Mesenchymal stem cell (in vitro differentiated cells and primary cell): ENCODE results near the gene LGR5.

Source experiments
- DNase-seq: peaks from one replicate; pipeline ENCODE4 v3.0.0-alpha.2; 2013
- H2AFZ ChIP-seq: one replicate; pipeline ENCODE4 v1.6.1; 2013; ENCODE audit warnings: low read depth, mild to moderate bottlenecking, control low read depth, inconsistent platforms, low read length, moderate library complexity
- H2AK5ac ChIP-seq: 2 replicates; pipeline ENCODE4 v1.6.1; 2013; ENCODE audit warnings: low read length, moderate library complexity, mild to moderate bottlenecking, inconsistent platforms; ENCODE audit not compliant: severe bottlenecking
- H2BK120ac ChIP-seq: one replicate; pipeline ENCODE4 v1.6.1; 2013; ENCODE audit warnings: low read depth, mild to moderate bottlenecking, inconsistent platforms, low read length, moderate library complexity
- H2BK12ac ChIP-seq, 2 experiments: one replicate each; pipeline ENCODE4 v1.6.1; 2013; ENCODE audit warnings: inconsistent platforms in 2 of 2, low read length in 2 of 2, mild to moderate bottlenecking in 2 of 2, moderate library complexity in 2 of 2, control low read depth in 1 of 2
- H2BK15ac ChIP-seq: one replicate; pipeline ENCODE4 v1.6.1; 2013; ENCODE audit warnings: mild to moderate bottlenecking, low read depth, inconsistent platforms; ENCODE audit not compliant: poor library complexity, severe bottlenecking
- H2BK5ac ChIP-seq: 2 replicates; pipeline ENCODE4 v1.6.1; 2013; ENCODE audit warnings: low read depth, mild to moderate bottlenecking, low read length, control low read depth, inconsistent platforms; ENCODE audit not compliant: poor library complexity, severe bottlenecking
- H3K14ac ChIP-seq, 2 experiments: one replicate each; pipeline ENCODE4 v1.6.1; 2013; ENCODE audit warnings: inconsistent platforms in 2 of 2, low read length in 2 of 2, control low read depth in 1 of 2, mild to moderate bottlenecking in 1 of 2, moderate library complexity in 1 of 2
- H3K18ac ChIP-seq, 2 experiments: one replicate each; pipeline ENCODE4 v1.6.1; 2013; ENCODE audit warnings: inconsistent platforms in 2 of 2, low read length in 2 of 2, control low read depth in 1 of 2, low read depth in 1 of 2, mild to moderate bottlenecking in 1 of 2
- H3K23ac ChIP-seq, 2 experiments: one replicate each; pipeline ENCODE4 v1.6.1; 2013; ENCODE audit warnings: inconsistent platforms in 2 of 2, low read length in 2 of 2, mild to moderate bottlenecking in 2 of 2, moderate library complexity in 2 of 2, control low read depth in 1 of 2
- H3K27ac ChIP-seq: 2 replicates; pipeline ENCODE4 v1.5.1; 2013; ENCODE audit warnings: mild to moderate bottlenecking, moderate library complexity, low read length, control low read depth, inconsistent platforms; ENCODE audit not compliant: poor library complexity, severe bottlenecking
- H3K27me3 ChIP-seq, 2 experiments: 2 replicates each; pipeline versions ENCODE4 v1.6.1 to v1.7.0; 2013; ENCODE audit warnings: low read length in 2 of 2, mild to moderate bottlenecking in 2 of 2, moderate library complexity in 2 of 2, control low read depth in 1 of 2, inconsistent platforms in 1 of 2; ENCODE audit not compliant: control insufficient read depth in 1 of 2, insufficient read depth in 1 of 2
- H3K36me3 ChIP-seq, 2 experiments: 2 replicates each; pipeline versions ENCODE4 v1.6.1 to v1.7.0; 2013; ENCODE audit warnings: low read length in 2 of 2, control low read depth in 1 of 2, inconsistent platforms in 1 of 2, low read depth in 1 of 2, mild to moderate bottlenecking in 1 of 2; ENCODE audit not compliant: insufficient read depth in 2 of 2, control insufficient read depth in 1 of 2
- H3K4ac ChIP-seq, 2 experiments: one replicate each; pipeline ENCODE4 v1.6.1; 2013; ENCODE audit warnings: inconsistent platforms in 2 of 2, low read length in 2 of 2, mild to moderate bottlenecking in 2 of 2, moderate library complexity in 2 of 2, control low read depth in 1 of 2, low read depth in 1 of 2
- H3K4me1 ChIP-seq: 2 replicates; pipeline ENCODE4 v1.6.1; 2013; ENCODE audit warnings: low read depth, low read length, control low read depth; ENCODE audit not compliant: control insufficient read depth, insufficient read depth
- H3K4me2 ChIP-seq: 2 replicates; pipeline ENCODE4 v1.6.1; 2013; ENCODE audit warnings: low read length, mild to moderate bottlenecking, inconsistent platforms; ENCODE audit not compliant: poor library complexity, severe bottlenecking
- H3K4me3 ChIP-seq, 2 experiments: 2 replicates each; pipeline versions ENCODE4 v1.5.1 to v1.7.0; 2013; ENCODE audit warnings: low read length in 2 of 2, mild to moderate bottlenecking in 2 of 2, control low read depth in 1 of 2, low read depth in 1 of 2; ENCODE audit not compliant: insufficient read depth in 1 of 2
- H3K79me1 ChIP-seq: replicated peaks from 2 replicates; pipeline ENCODE4 v1.6.1; 2013; ENCODE audit warnings: mild to moderate bottlenecking, control low read depth, low read length, inconsistent platforms; ENCODE audit not compliant: poor library complexity, severe bottlenecking
- H3K9ac ChIP-seq: 2 replicates; pipeline ENCODE4 v1.7.0; 2013; ENCODE audit warnings: mild to moderate bottlenecking, low read length, moderate library complexity
- H3K9me3 ChIP-seq: 2 replicates; pipeline ENCODE4 v1.7.0; 2013; ENCODE audit warnings: mild to moderate bottlenecking, low read length; ENCODE audit not compliant: control insufficient read depth
- H4K8ac ChIP-seq: one replicate; pipeline ENCODE4 v1.6.1; 2013; ENCODE audit warnings: inconsistent platforms, mild to moderate bottlenecking, low read length, moderate library complexity
- H4K91ac ChIP-seq: one replicate; pipeline ENCODE4 v1.6.1; 2013; ENCODE audit warnings: mild to moderate bottlenecking, low read length, inconsistent platforms
- WGBS: methylation state at CpG from one replicate; pipeline ENCODE4 v1.1.7; 2013; ENCODE audit warnings: mixed read lengths; 5-methylcytosine and 5-hydroxymethylcytosine counted together

The LGR5 gene

DNA sequence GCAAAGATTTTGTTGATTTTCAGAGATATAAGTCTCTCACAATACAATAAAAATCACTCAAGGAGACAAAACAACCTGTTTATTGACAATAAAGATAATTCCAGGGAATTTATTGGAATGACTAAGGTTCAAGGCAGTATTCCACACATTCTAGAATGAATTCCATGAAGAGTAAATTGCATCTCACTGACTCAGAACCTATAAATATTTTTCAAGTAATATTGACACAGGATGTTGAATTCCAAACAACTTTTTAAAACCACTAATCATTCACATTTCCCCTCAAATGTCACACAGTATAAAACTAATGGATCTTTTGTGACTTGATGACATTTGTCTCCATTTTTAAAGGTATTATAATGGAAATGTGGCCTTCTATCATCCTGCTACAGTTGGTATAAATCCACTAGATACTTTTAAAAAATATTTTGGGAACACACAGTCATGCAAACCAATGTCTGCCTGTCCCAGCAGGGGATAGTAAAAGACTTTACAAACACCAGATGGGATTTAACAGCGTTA lies 42.1 kb upstream of the LGR5 start:
- Histone ChIP-seq H3K79me1 (no peaks in the 10 kb centered on the region), H3K27me3 (no peaks in the 10 kb centered on the region), H4K8ac (no peak overlapping the region), H2AK5ac (no peak overlapping the region), H2BK120ac (no peak overlapping the region), H3K14ac (no peak overlapping the region), H3K23ac (no peak overlapping the region), H3K4me2 (no peak overlapping the region), H2AFZ (no peak overlapping the region), H3K4me1 (no peaks in the 10 kb centered on the region), H3K9ac (peak overlapping the region; percentile 30), H3K36me3 (no peaks in the 10 kb centered on the region), H3K9me3 (no peaks in the 10 kb centered on the region), H3K4ac (no peak overlapping the region), H2BK5ac (no peak overlapping the region), H4K91ac (no peak overlapping the region), H3K4me3 (no peak overlapping the region), H3K18ac (no peak overlapping the region), H2BK12ac (no peak overlapping the region), H2BK15ac (no peak overlapping the region), H3K27ac (peak overlapping the region; percentile 79)
- 0% methylated on average over 1 of the region's 1 CpG for WGBS
- DNase-seq = peak; percentile 6

DNA sequence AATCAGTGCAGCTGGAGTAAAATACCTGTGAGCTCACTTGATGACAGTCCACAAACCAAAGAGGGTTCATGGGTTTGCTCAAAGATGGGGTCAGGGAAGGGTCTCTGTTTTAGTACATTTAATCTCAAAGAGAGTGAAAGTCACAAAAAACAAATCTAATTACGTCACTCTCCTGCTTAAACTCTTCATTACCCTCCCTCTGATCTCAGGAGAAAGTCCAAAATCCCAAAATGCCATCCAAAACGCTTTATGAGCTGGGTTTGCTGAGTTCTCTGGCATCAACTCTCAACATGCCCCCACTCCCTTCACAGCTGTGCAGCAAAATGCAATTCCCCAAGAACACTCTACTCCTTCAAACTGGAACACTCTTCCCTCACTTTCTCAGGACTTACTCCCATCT lies 40.4 kb upstream of the LGR5 start:
- no peak overlapping the region for H3K14ac ChIP-seq

DNA sequence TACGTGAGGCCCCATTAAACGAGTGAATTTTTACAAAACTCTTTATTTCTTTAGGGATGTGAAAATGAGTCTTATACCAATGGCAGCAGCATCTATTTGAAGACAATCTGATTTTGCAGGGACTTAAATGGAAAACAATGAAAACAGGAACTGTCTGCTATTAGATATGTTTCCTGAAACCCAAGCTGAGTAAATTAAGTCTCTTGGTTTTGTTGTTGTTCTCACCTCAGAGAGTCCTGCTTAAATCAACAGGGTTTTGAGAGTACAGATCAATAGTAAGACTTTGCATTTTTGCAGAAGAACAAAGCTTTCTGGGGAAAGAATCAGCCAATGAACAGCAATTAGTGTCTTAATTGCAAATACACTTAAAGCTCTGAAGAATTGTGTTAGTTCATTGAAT lies 39.1 kb upstream of the LGR5 start:
- H3K79me1 ChIP-seq = no peaks in the 10 kb centered on the region
- H2BK5ac ChIP-seq = no peak overlapping the region
- WGBS = 100% methylated on average over 2 of the region's 2 CpGs
- no peak overlapping the region for H2BK12ac ChIP-seq
- H4K91ac ChIP-seq = no peak overlapping the region
- H3K27ac ChIP-seq = no peak overlapping the region
- no peak overlapping the region for H2BK120ac ChIP-seq
- H4K8ac ChIP-seq = no peak overlapping the region
- no peak overlapping the region for H3K18ac ChIP-seq
- H3K4ac ChIP-seq = no peak overlapping the region
- no peak overlapping the region for H3K9ac ChIP-seq
- H3K23ac ChIP-seq = no peak overlapping the region
- H3K4me1 ChIP-seq = no peaks in the 10 kb centered on the region
- no peaks in the 10 kb centered on the region for H3K36me3 ChIP-seq
- H3K4me3 ChIP-seq = no peak overlapping the region
- peaks cover 4% of the 10 kb centered on the region for H3K9me3 ChIP-seq
- H2AFZ ChIP-seq = no peak overlapping the region
- no peak overlapping the region for H3K4me2 ChIP-seq
- H3K14ac ChIP-seq = no peak overlapping the region
- no peak overlapping the region for H2BK15ac ChIP-seq
- H2AK5ac ChIP-seq = no peak overlapping the region
- H3K27me3 ChIP-seq = no peaks in the 10 kb centered on the region
- no peak for DNase-seq

More for the DNA sequence above, 40.4 kb upstream of the LGR5 start:
- H4K91ac ChIP-seq = no peak overlapping the region
- H4K8ac ChIP-seq = no peak overlapping the region
- H3K4me3 ChIP-seq = no peak overlapping the region
- no peak overlapping the region for H2AFZ ChIP-seq
- H2BK12ac ChIP-seq = no peak overlapping the region
- H3K4ac ChIP-seq = no peak overlapping the region
- peaks cover under 1% of the 10 kb centered on the region for H3K9me3 ChIP-seq
- H2BK120ac ChIP-seq = no peak overlapping the region
- no peak overlapping the region for H2BK15ac ChIP-seq
- H3K4me1 ChIP-seq = no peaks in the 10 kb centered on the region
- H3K27ac ChIP-seq = no peak overlapping the region
- WGBS = 93% methylated on average over 2 of the region's 2 CpGs
- H3K36me3 ChIP-seq = no peaks in the 10 kb centered on the region
- H2AK5ac ChIP-seq = peak overlapping the region; percentile 72
- no peak overlapping the region for H3K18ac ChIP-seq
- no peak overlapping the region for H3K9ac ChIP-seq
- no peak overlapping the region for H3K4me2 ChIP-seq
- H2BK5ac ChIP-seq = no peak overlapping the region
- H3K23ac ChIP-seq = no peak overlapping the region
- no peaks in the 10 kb centered on the region for H3K79me1 ChIP-seq
- no peak for DNase-seq
- no peaks in the 10 kb centered on the region for H3K27me3 ChIP-seq

DNA sequence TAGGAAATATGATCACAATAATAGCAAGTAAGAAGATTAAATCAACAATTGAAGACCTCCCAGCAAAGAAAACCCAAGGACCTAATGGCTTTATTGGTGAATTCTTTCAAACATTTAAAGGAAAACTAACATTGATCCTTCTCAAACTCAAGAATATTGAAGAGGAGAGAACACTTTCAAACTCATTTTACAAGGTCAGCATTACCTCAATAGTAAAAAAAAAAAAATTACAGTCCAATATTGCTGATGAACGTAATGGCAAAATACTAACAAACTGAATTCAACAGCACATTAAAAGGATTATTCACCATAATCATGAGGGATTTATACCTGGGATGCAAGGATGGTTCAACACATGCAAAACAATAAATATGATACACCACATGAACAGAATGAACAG lies 33.7 kb upstream of the LGR5 start:
- Histone ChIP-seq H3K27ac (no peak overlapping the region), H3K4me2 (no peak overlapping the region), H4K91ac (no peak overlapping the region), H3K4ac (no peak overlapping the region), H2AK5ac (no peak overlapping the region), H3K14ac (no peak overlapping the region), H3K27me3 (no peaks in the 10 kb centered on the region), H3K18ac (no peak overlapping the region), H4K8ac (no peak overlapping the region), H2BK5ac (no peak overlapping the region), H2BK12ac (no peak overlapping the region), H2AFZ (no peak overlapping the region), H2BK15ac (no peak overlapping the region), H3K36me3 (no peaks in the 10 kb centered on the region), H3K23ac (no peak overlapping the region), H3K9ac (no peak overlapping the region), H3K4me1 (no peaks in the 10 kb centered on the region), H3K79me1 (no peaks in the 10 kb centered on the region), H3K4me3 (no peak overlapping the region), H2BK120ac (no peak overlapping the region), H3K9me3 (peaks cover 18% of the 10 kb centered on the region)
- DNase-seq = no peak
- WGBS = no CpG with 5 or more reads among the region's 1 CpG
